GM21723 (cell line): Measurements from ENCODE around the gene ACOT7.
A peak's percentile ranks its signal among the peaks of the same experiment; 100 is the strongest.

Source experiments
- ATAC-seq: cut with Tn5 transposase; IDR thresholded peaks from one replicate; pipeline ENCODE4 v1.9.1; 2021; ENCODE audit warnings: mild to moderate bottlenecking, moderate library complexity; ENCODE audit not compliant: unreplicated experiment

The ACOT7 gene

GRCh38 chr1:6424619-6425593, 31.3 kb upstream of the ACOT7 start, which contains the start of gene ESPN:
ESPN (plus strand) TSS chr1:6424776; CDS start chr1:6424956, 180 bp downstream.
- no peak for ATAC-seq

- ATAC-seq = no peak
These were observed 30.5 kb upstream of the ACOT7 start for GRCh38 chr1:6424000-6424565.

GRCh38 chr1:6423321-6423999, 29.9 kb upstream of the ACOT7 start:
- ATAC-seq = no peak

- ATAC-seq = no peak
These were observed 27.7 kb upstream of the ACOT7 start for GRCh38 chr1:6421266-6421665.

- no peak for ATAC-seq
These were observed 27.0 kb upstream of the ACOT7 start for GRCh38 chr1:6420454-6421042.

GRCh38 chr1:6419804-6420453, 26.4 kb upstream of the ACOT7 start, which contains the start of gene HES2:
HES2 (minus strand) TSS chr1:6419919; CDS start chr1:6419820, 99 bp downstream.
- ATAC-seq = no peak

- no peak for ATAC-seq
These were observed 25.8 kb upstream of the ACOT7 start for GRCh38 chr1:6419397-6419803.

- ATAC-seq = no peak
These were observed 25.3 kb upstream of the ACOT7 start for GRCh38 chr1:6418668-6419396.

GRCh38 chr1:6417961-6418667, 24.5 kb upstream of the ACOT7 start:
- no peak for ATAC-seq

GRCh38 chr1:6416906-6417305, 23.3 kb upstream of the ACOT7 start:
- ATAC-seq = no peak

GRCh38 chr1:6416295-6416656, 22.7 kb upstream of the ACOT7 start:
- ATAC-seq = no peak

- ATAC-seq = no peak
These were observed 21.5 kb upstream of the ACOT7 start for GRCh38 chr1:6414881-6415626.

GRCh38 chr1:6414443-6414844, 20.9 kb upstream of the ACOT7 start:
- peak; percentile 77 for ATAC-seq

GRCh38 chr1:6412896-6413295, 19.3 kb upstream of the ACOT7 start:
- ATAC-seq = no peak

- no peak for ATAC-seq
These were observed 16.8 kb upstream of the ACOT7 start for GRCh38 chr1:6410248-6410893.

- no peak for ATAC-seq
These were observed 16.2 kb upstream of the ACOT7 start for GRCh38 chr1:6409733-6410132.

- no peak for ATAC-seq
These were observed 15.5 kb upstream of the ACOT7 start for GRCh38 chr1:6409053-6409452.

GRCh38 chr1:6408023-6408422, 14.5 kb upstream of the ACOT7 start:
- no peak for ATAC-seq
